ENCODE results near the gene JPH4. TPM values are rescaled to one million over a fixed set of nuclear protein-coding genes. Genes with fewer than 3 reads are reported as not detected.

JPH4 gene
- total RNA-seq, 1 experiment from 2014 or later = 0.15 TPM

Other genes starting within 250 kb of the JPH4 start
- gene SLC22A17, start 225.9 kb downstream of the JPH4 start, total RNA-seq (2021; ENCODE audit: unreplicated experiment) = 5.9 TPM
- gene EFS, start 213.6 kb downstream of the JPH4 start, total RNA-seq (2021; ENCODE audit: unreplicated experiment) = 0.10 TPM
- gene IL25, start 206.0 kb downstream of the JPH4 start, total RNA-seq (2021; ENCODE audit: unreplicated experiment) = not detected
- gene CMTM5, start 201.7 kb downstream of the JPH4 start, total RNA-seq (2021; ENCODE audit: unreplicated experiment) = not detected
- gene MYH6, start 170.5 kb downstream of the JPH4 start, total RNA-seq (2021; ENCODE audit: unreplicated experiment) = not detected
- gene MYH7, start 143.1 kb downstream of the JPH4 start, total RNA-seq (2021; ENCODE audit: unreplicated experiment) = not detected
- gene NGDN, start 109.1 kb downstream of the JPH4 start, total RNA-seq (2021; ENCODE audit: unreplicated experiment) = 42.0 TPM
- gene ZFHX2, start 27.0 kb downstream of the JPH4 start, total RNA-seq (2021; ENCODE audit: unreplicated experiment) = 3.6 TPM
- gene THTPA, start 22.5 kb downstream of the JPH4 start, total RNA-seq (2021; ENCODE audit: unreplicated experiment) = 5.8 TPM
- 155 TPM for gene AP1G2, start 11.0 kb downstream of the JPH4 start, total RNA-seq (2021; ENCODE audit: unreplicated experiment)
- 10.0 TPM for gene DHRS2, start 57.6 kb upstream of the JPH4 start, total RNA-seq (2021; ENCODE audit: unreplicated experiment)